ENCODE measurements around the gene AGTR1.

AGTR1 gene

GRCh38 chr3:148728753-148729152, 31.1 kb downstream of the AGTR1 start:
- H2AFZ ChIP-seq (ENCODE audit: insufficient read depth, low read length, poor library complexity) = no peak overlapping the region
- no peak overlapping the region for H3K4me3 ChIP-seq (ENCODE audit: low read depth, low read length)
- H4K8ac ChIP-seq (ENCODE audit: low read depth, low read length) = no peak overlapping the region
- H3K27me3 ChIP-seq (ENCODE audit: insufficient read depth, low read length) = no peaks in the 10 kb centered on the region
- DNase-seq = no peak
- no peak overlapping the region for H4K12ac ChIP-seq (ENCODE audit: low read depth, low read length)
- H2AK5ac ChIP-seq (ENCODE audit: low read length) = no peak overlapping the region
- no peak overlapping the region for H4K91ac ChIP-seq (ENCODE audit: low read depth, low read length)
- H3K23ac ChIP-seq (ENCODE audit: low read length) = no peak overlapping the region
- no peaks in the 10 kb centered on the region for H3K9me3 ChIP-seq (ENCODE audit: insufficient read depth, low read depth, low read length)
- H3K18ac ChIP-seq (ENCODE audit: low read length) = no peak overlapping the region
- H3K4me1 ChIP-seq (ENCODE audit: control insufficient read depth in 1 of 2, insufficient read depth in 2 of 2, low read length in 2 of 2) = no peaks in the 10 kb centered on the region
- no CpG with 5 or more reads among the region's 2 CpGs for WGBS (ENCODE audit: extremely low coverage, insufficient coverage, insufficient read length)
- no peaks in the 10 kb centered on the region for H3K79me2 ChIP-seq (ENCODE audit: control insufficient read depth, insufficient read depth, low read length, poor library complexity)
- H2BK5ac ChIP-seq (ENCODE audit: low read depth, low read length, poor library complexity) = no peak overlapping the region
- H2BK12ac ChIP-seq (ENCODE audit: low read length) = no peak overlapping the region
- no peak overlapping the region for H3K9ac ChIP-seq (ENCODE audit: low read length)
- no peak overlapping the region for H3K4me2 ChIP-seq (ENCODE audit: low read length)
- no peak overlapping the region for H3K27ac ChIP-seq (ENCODE audit: low read depth, low read length)
- H2BK120ac ChIP-seq (ENCODE audit: insufficient read depth, low read length, poor library complexity) = no peak overlapping the region
- no peaks in the 10 kb centered on the region for H3K79me1 ChIP-seq (ENCODE audit: low read length)
- no peak overlapping the region for H3K4ac ChIP-seq (ENCODE audit: low read depth, low read length)
- no peak overlapping the region for H3K14ac ChIP-seq (ENCODE audit: low read length)
- no peaks in the 10 kb centered on the region for H3K36me3 ChIP-seq (ENCODE audit: control insufficient read depth in 1 of 2, insufficient read depth in 2 of 2, low read length in 2 of 2)

- no peaks in the 10 kb centered on the region for H3K4me1 ChIP-seq (ENCODE audit: control insufficient read depth in 1 of 2, insufficient read depth in 2 of 2, low read length in 2 of 2)
- no peak overlapping the region for H3K27ac ChIP-seq (ENCODE audit: low read depth, low read length)
- H3K18ac ChIP-seq (ENCODE audit: low read length) = no peak overlapping the region
- no peaks in the 10 kb centered on the region for H3K27me3 ChIP-seq (ENCODE audit: insufficient read depth, low read length)
- H2AFZ ChIP-seq (ENCODE audit: insufficient read depth, low read length, poor library complexity) = no peak overlapping the region
- H3K4me3 ChIP-seq (ENCODE audit: low read depth, low read length) = no peak overlapping the region
- no peak overlapping the region for H3K4ac ChIP-seq (ENCODE audit: low read depth, low read length)
- no peak overlapping the region for H3K4me2 ChIP-seq (ENCODE audit: low read length)
- H3K36me3 ChIP-seq (ENCODE audit: control insufficient read depth in 1 of 2, insufficient read depth in 2 of 2, low read length in 2 of 2) = no peaks in the 10 kb centered on the region
- H2BK120ac ChIP-seq (ENCODE audit: insufficient read depth, low read length, poor library complexity) = no peak overlapping the region
- H3K23ac ChIP-seq (ENCODE audit: low read length) = no peak overlapping the region
- H3K9ac ChIP-seq (ENCODE audit: low read length) = no peak overlapping the region
- no peaks in the 10 kb centered on the region for H3K79me2 ChIP-seq (ENCODE audit: control insufficient read depth, insufficient read depth, low read length, poor library complexity)
- no peaks in the 10 kb centered on the region for H3K79me1 ChIP-seq (ENCODE audit: low read length)
- H4K12ac ChIP-seq (ENCODE audit: low read depth, low read length) = no peak overlapping the region
- no peaks in the 10 kb centered on the region for H3K9me3 ChIP-seq (ENCODE audit: insufficient read depth, low read depth, low read length)
- no peak overlapping the region for H2AK5ac ChIP-seq (ENCODE audit: low read length)
- H3K14ac ChIP-seq (ENCODE audit: low read length) = no peak overlapping the region
- no peak for DNase-seq
- no CpG with 5 or more reads among the region's 5 CpGs for WGBS (ENCODE audit: extremely low coverage, insufficient coverage, insufficient read length)
- H2BK5ac ChIP-seq (ENCODE audit: low read depth, low read length, poor library complexity) = no peak overlapping the region
- H2BK12ac ChIP-seq (ENCODE audit: low read length) = no peak overlapping the region
- H4K8ac ChIP-seq (ENCODE audit: low read depth, low read length) = no peak overlapping the region
- H4K91ac ChIP-seq (ENCODE audit: low read depth, low read length) = no peak overlapping the region
These were observed 31.9 kb downstream of the AGTR1 start for GRCh38 chr3:148729476-148730055.

GRCh38 chr3:148730676-148731075, 33.0 kb downstream of the AGTR1 start:
- H3K9ac ChIP-seq (ENCODE audit: low read length) = no peak overlapping the region
- no peak overlapping the region for H3K27ac ChIP-seq (ENCODE audit: low read depth, low read length)
- no peaks in the 10 kb centered on the region for H3K36me3 ChIP-seq (ENCODE audit: control insufficient read depth in 1 of 2, insufficient read depth in 2 of 2, low read length in 2 of 2)
- no peak overlapping the region for H3K4me2 ChIP-seq (ENCODE audit: low read length)
- no peak overlapping the region for H3K4ac ChIP-seq (ENCODE audit: low read depth, low read length)
- H3K79me2 ChIP-seq (ENCODE audit: control insufficient read depth, insufficient read depth, low read length, poor library complexity) = no peaks in the 10 kb centered on the region
- H2BK120ac ChIP-seq (ENCODE audit: insufficient read depth, low read length, poor library complexity) = no peak overlapping the region
- H4K91ac ChIP-seq (ENCODE audit: low read depth, low read length) = no peak overlapping the region
- H3K23ac ChIP-seq (ENCODE audit: low read length) = no peak overlapping the region
- no peaks in the 10 kb centered on the region for H3K4me1 ChIP-seq (ENCODE audit: control insufficient read depth in 1 of 2, insufficient read depth in 2 of 2, low read length in 2 of 2)
- no peak overlapping the region for H2BK12ac ChIP-seq (ENCODE audit: low read length)
- H3K14ac ChIP-seq (ENCODE audit: low read length) = no peak overlapping the region
- no peak overlapping the region for H2BK5ac ChIP-seq (ENCODE audit: low read depth, low read length, poor library complexity)
- no peak overlapping the region for H2AFZ ChIP-seq (ENCODE audit: insufficient read depth, low read length, poor library complexity)
- H4K12ac ChIP-seq (ENCODE audit: low read depth, low read length) = no peak overlapping the region
- no peaks in the 10 kb centered on the region for H3K79me1 ChIP-seq (ENCODE audit: low read length)
- no peaks in the 10 kb centered on the region for H3K27me3 ChIP-seq (ENCODE audit: insufficient read depth, low read length)
- H4K8ac ChIP-seq (ENCODE audit: low read depth, low read length) = no peak overlapping the region
- no peak overlapping the region for H3K18ac ChIP-seq (ENCODE audit: low read length)
- no peak overlapping the region for H2AK5ac ChIP-seq (ENCODE audit: low read length)
- no peak for DNase-seq
- H3K4me3 ChIP-seq (ENCODE audit: low read depth, low read length) = no peak overlapping the region
- WGBS (ENCODE audit: extremely low coverage, insufficient coverage, insufficient read length) = no CpG with 5 or more reads among the region's 3 CpGs
- no peaks in the 10 kb centered on the region for H3K9me3 ChIP-seq (ENCODE audit: insufficient read depth, low read depth, low read length)

- DNase-seq = no peak
- no peak overlapping the region for H4K8ac ChIP-seq (ENCODE audit: low read depth, low read length)
- H3K14ac ChIP-seq (ENCODE audit: low read length) = no peak overlapping the region
- no peak overlapping the region for H3K4me3 ChIP-seq (ENCODE audit: low read depth, low read length)
- H2BK12ac ChIP-seq (ENCODE audit: low read length) = no peak overlapping the region
- no peaks in the 10 kb centered on the region for H3K27me3 ChIP-seq (ENCODE audit: insufficient read depth, low read length)
- H2BK120ac ChIP-seq (ENCODE audit: insufficient read depth, low read length, poor library complexity) = no peak overlapping the region
- no peaks in the 10 kb centered on the region for H3K36me3 ChIP-seq (ENCODE audit: control insufficient read depth in 1 of 2, insufficient read depth in 2 of 2, low read length in 2 of 2)
- H3K23ac ChIP-seq (ENCODE audit: low read length) = no peak overlapping the region
- no peak overlapping the region for H3K27ac ChIP-seq (ENCODE audit: low read depth, low read length)
- H3K9ac ChIP-seq (ENCODE audit: low read length) = no peak overlapping the region
- H3K4ac ChIP-seq (ENCODE audit: low read depth, low read length) = no peak overlapping the region
- H3K4me2 ChIP-seq (ENCODE audit: low read length) = no peak overlapping the region
- H4K91ac ChIP-seq (ENCODE audit: low read depth, low read length) = no peak overlapping the region
- H4K12ac ChIP-seq (ENCODE audit: low read depth, low read length) = no peak overlapping the region
- no peak overlapping the region for H2AFZ ChIP-seq (ENCODE audit: insufficient read depth, low read length, poor library complexity)
- H3K79me1 ChIP-seq (ENCODE audit: low read length) = no peaks in the 10 kb centered on the region
- no peak overlapping the region for H3K18ac ChIP-seq (ENCODE audit: low read length)
- H2BK5ac ChIP-seq (ENCODE audit: low read depth, low read length, poor library complexity) = no peak overlapping the region
- no peaks in the 10 kb centered on the region for H3K9me3 ChIP-seq (ENCODE audit: insufficient read depth, low read depth, low read length)
- H2AK5ac ChIP-seq (ENCODE audit: low read length) = no peak overlapping the region
- H3K4me1 ChIP-seq (ENCODE audit: control insufficient read depth in 1 of 2, insufficient read depth in 2 of 2, low read length in 2 of 2) = no peaks in the 10 kb centered on the region
- no CpG with 5 or more reads among the region's 2 CpGs for WGBS (ENCODE audit: extremely low coverage, insufficient coverage, insufficient read length)
- H3K79me2 ChIP-seq (ENCODE audit: control insufficient read depth, insufficient read depth, low read length, poor library complexity) = no peaks in the 10 kb centered on the region
These were observed 37.9 kb downstream of the AGTR1 start for GRCh38 chr3:148735597-148735996.

All from trophoblast cell (in vitro differentiated cells and primary cell).